ENCODE measurements around the gene KHDRBS2. TPM values are rescaled to one million over a fixed set of nuclear protein-coding genes. Genes with fewer than 3 reads are reported as not detected.

KHDRBS2 gene
- total and polyA plus RNA-seq, 11 donors: 0.15 to 0.29 TPM; not detected in 9

- no peak for TF ChIP-seq CTCF (IDR thresholded peaks at IDR 0.05)
- TF ChIP-seq POLR2A (IDR thresholded peaks at IDR 0.05): no peak
- ATAC-seq: no peak
- Histone ChIP-seq H3K27ac (no peak overlapping the region), H3K27me3 (no peaks in the 10 kb centered on the region), H3K36me3 (no peaks in the 10 kb centered on the region), H3K9me3 (no peaks in the 10 kb centered on the region), H3K4me1 (no peaks in the 10 kb centered on the region), H3K4me3 (no peak overlapping the region)
- DNase-seq: no peak
- intact Hi-C loops (cut with DNase I): no loop called here
Observed at GRCh38 chr6:61841958-61842357, 444.1 kb downstream of the KHDRBS2 start.

- H3K27me3 ChIP-seq: no peaks in the 10 kb centered on the region
- ATAC-seq (no peak), DNase-seq (no peak)
- H3K9me3 ChIP-seq: no peaks in the 10 kb centered on the region
- H3K36me3 ChIP-seq: no peaks in the 10 kb centered on the region
- H3K27ac ChIP-seq: no peak overlapping the region
- no peak overlapping the region for H3K4me3 ChIP-seq
- intact Hi-C loops (cut with DNase I): no loop called here
- TF ChIP-seq POLR2A (IDR thresholded peaks at IDR 0.05) (no peak), CTCF (IDR thresholded peaks at IDR 0.05) (no peak)
- no peaks in the 10 kb centered on the region for H3K4me1 ChIP-seq
- WGBS, 4 donors: 59 to 70% (median 64%) methylated on average over 2 of the region's 2 CpGs
Observed at GRCh38 chr6:61835237-61835636, 450.8 kb downstream of the KHDRBS2 start.

GRCh38 chr6:61833176-61833755, 452.8 kb downstream of the KHDRBS2 start:
- no peaks in the 10 kb centered on the region for H3K27me3 ChIP-seq
- intact Hi-C loops (cut with DNase I): no loop called here
- no peaks in the 10 kb centered on the region for H3K4me1 ChIP-seq
- 41 to 61% (median 52%) methylated on average over 2 of the region's 2 CpGs for WGBS, 4 donors
- ATAC-seq (no peak), DNase-seq (no peak)
- no peak overlapping the region for H3K27ac ChIP-seq
- H3K4me3 ChIP-seq: no peak overlapping the region
- H3K9me3 ChIP-seq: no peaks in the 10 kb centered on the region
- TF ChIP-seq CTCF (IDR thresholded peaks at IDR 0.05): no peak
- TF ChIP-seq POLR2A (IDR thresholded peaks at IDR 0.05): no peak
- H3K36me3 ChIP-seq: no peaks in the 10 kb centered on the region

GRCh38 chr6:61817716-61818115, 468.3 kb downstream of the KHDRBS2 start:
- DNase-seq: no peak
- intact Hi-C loops (cut with DNase I): loop anchor here in 1 of 10 donors (10.0 kb wide), 1 partner anchor 467 kb away; the partner anchor contains the start of gene KHDRBS2
- H3K4me1 ChIP-seq: no peaks in the 10 kb centered on the region
- no peaks in the 10 kb centered on the region for H3K36me3 ChIP-seq
- no peak overlapping the region for H3K4me3 ChIP-seq
- H3K27me3 ChIP-seq: no peaks in the 10 kb centered on the region
- TF ChIP-seq POLR2A (IDR thresholded peaks at IDR 0.05): no peak
- no peak for TF ChIP-seq CTCF (IDR thresholded peaks at IDR 0.05)
- H3K27ac ChIP-seq: no peak overlapping the region
- H3K9me3 ChIP-seq: no peaks in the 10 kb centered on the region
- ATAC-seq: no peak
- 32 to 42% (median 36%) methylated on average over 2 of the region's 2 CpGs for WGBS, 4 donors
